ENCODE results near the gene THOC6. TPM values are rescaled to one million over a fixed set of nuclear protein-coding genes. Genes with fewer than 3 reads are reported as not detected.

THOC6 gene
- total and polyA plus RNA-seq, 2 experiments from 2014 or later: 71.4 to 90.6 TPM

GRCh38 chr16:3066440-3066748, 42.6 kb downstream of the THOC6 start (continued):
- TF ChIP-seq ZNF462 (CRISPR knock-in tag; IDR thresholded peaks at IDR 0.05): no peak

DNA sequence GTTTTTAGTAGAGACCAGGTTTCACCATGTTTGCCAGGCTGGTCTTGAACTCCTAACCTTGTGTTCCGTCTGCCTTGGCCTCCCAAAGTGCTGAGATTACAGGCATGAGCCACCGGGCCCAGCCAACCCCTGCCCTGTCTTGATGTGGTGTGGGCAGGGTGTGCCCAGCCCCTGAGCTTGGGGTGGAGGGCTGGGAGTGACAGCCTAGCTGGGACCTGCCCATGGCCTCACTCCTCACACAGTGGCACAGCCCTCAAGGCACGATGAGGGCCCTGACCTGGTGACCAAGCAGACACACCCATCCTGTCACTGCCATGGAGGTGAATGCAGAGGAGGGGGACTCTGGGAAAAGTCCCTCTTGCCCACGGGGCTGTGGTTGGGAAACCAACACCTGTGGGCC, 44.7 kb downstream of the THOC6 start:
- no peaks in the 10 kb centered on the region for H4K20me1 ChIP-seq (replicated peaks; ENCODE audit: insufficient read depth)
- no peak overlapping the region for H3K4me3 ChIP-seq
- Mint-ChIP-seq H3K4me3 (no peak overlapping the region), H3K4me1 (peaks cover 31% of the 10 kb centered on the region), H3K9me3 (no peaks in the 10 kb centered on the region; the same call in 2 of the 3 replicates), H3K27ac (no peak overlapping the region), H3K27me3 (ENCODE audit: insufficient read depth, low read depth, poor library complexity) (peaks cover 31% of the 10 kb centered on the region), H3K36me3 (ENCODE audit: low read depth) (no peaks in the 10 kb centered on the region; the same call in 2 of the 3 replicates)
- no peaks in the 10 kb centered on the region for H3K27me3 ChIP-seq (ENCODE audit: insufficient read depth)
- no peak overlapping the region for H3K4me2 ChIP-seq
- no peaks in the 10 kb centered on the region for H3F3A ChIP-seq (replicated peaks; ENCODE audit: low read depth)
- H3K79me2 ChIP-seq (replicated peaks; ENCODE audit: insufficient read depth): no peaks in the 10 kb centered on the region
- no peaks in the 10 kb centered on the region for H3K36me3 ChIP-seq (ENCODE audit: insufficient read depth)
- DNase-seq (ENCODE audit: low spot score) (no peak), ATAC-seq (no peak)
- no peaks in the 10 kb centered on the region for H3K9me2 ChIP-seq (ENCODE audit: insufficient read depth)
- no peak overlapping the region for H3K27ac ChIP-seq (ENCODE audit: low read depth)
- no peak overlapping the region for H2AFZ ChIP-seq
- H3K4me1 ChIP-seq (ENCODE audit: insufficient read depth): 0 out of 2 replicates have a peak, but pooled peaks cover 4% of the 10 kb centered on the region
- TF ChIP-seq CREB1 (CRISPR knock-in tag; IDR thresholded peaks at IDR 0.05; ENCODE audit: low read depth): no peak
- no peak for TF ChIP-seq ZNF331 (CRISPR knock-in tag; IDR thresholded peaks at IDR 0.05; ENCODE audit: low read depth)
- TF ChIP-seq, protein P1, sequence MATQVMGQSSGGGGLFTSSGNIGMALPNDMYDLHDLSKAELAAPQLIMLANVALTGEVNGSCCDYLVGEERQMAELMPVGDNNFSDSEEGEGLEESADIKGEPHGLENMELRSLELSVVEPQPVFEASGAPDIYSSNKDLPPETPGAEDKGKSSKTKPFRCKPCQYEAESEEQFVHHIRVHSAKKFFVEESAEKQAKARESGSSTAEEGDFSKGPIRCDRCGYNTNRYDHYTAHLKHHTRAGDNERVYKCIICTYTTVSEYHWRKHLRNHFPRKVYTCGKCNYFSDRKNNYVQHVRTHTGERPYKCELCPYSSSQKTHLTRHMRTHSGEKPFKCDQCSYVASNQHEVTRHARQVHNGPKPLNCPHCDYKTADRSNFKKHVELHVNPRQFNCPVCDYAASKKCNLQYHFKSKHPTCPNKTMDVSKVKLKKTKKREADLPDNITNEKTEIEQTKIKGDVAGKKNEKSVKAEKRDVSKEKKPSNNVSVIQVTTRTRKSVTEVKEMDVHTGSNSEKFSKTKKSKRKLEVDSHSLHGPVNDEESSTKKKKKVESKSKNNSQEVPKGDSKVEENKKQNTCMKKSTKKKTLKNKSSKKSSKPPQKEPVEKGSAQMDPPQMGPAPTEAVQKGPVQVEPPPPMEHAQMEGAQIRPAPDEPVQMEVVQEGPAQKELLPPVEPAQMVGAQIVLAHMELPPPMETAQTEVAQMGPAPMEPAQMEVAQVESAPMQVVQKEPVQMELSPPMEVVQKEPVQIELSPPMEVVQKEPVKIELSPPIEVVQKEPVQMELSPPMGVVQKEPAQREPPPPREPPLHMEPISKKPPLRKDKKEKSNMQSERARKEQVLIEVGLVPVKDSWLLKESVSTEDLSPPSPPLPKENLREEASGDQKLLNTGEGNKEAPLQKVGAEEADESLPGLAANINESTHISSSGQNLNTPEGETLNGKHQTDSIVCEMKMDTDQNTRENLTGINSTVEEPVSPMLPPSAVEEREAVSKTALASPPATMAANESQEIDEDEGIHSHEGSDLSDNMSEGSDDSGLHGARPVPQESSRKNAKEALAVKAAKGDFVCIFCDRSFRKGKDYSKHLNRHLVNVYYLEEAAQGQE (IDR thresholded peaks at IDR 0.05; ENCODE audit: unreplicated experiment): no peak
- no peak for TF ChIP-seq ZNF114 (CRISPR knock-in tag; IDR thresholded peaks at IDR 0.05)
- TF ChIP-seq NANOG (IDR thresholded peaks at IDR 0.05; ENCODE audit: borderline replicate concordance): no peak
- no peak for TF ChIP-seq JUNB (IDR thresholded peaks at IDR 0.05; ENCODE audit: unreplicated experiment)
- no peak for TF ChIP-seq STAT1 (IDR thresholded peaks at IDR 0.05; ENCODE audit: unreplicated experiment)
- TF ChIP-seq POLR2AphosphoS5 (IDR thresholded peaks at IDR 0.05; ENCODE audit: low read depth): no peak
- TF ChIP-seq CTCF (conservative IDR thresholded peaks at IDR 0.05; ENCODE audit: low read depth in 2 of 2): no peak
- TF ChIP-seq, protein P2, sequence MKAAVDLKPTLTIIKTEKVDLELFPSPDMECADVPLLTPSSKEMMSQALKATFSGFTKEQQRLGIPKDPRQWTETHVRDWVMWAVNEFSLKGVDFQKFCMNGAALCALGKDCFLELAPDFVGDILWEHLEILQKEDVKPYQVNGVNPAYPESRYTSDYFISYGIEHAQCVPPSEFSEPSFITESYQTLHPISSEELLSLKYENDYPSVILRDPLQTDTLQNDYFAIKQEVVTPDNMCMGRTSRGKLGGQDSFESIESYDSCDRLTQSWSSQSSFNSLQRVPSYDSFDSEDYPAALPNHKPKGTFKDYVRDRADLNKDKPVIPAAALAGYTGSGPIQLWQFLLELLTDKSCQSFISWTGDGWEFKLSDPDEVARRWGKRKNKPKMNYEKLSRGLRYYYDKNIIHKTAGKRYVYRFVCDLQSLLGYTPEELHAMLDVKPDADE (IDR thresholded peaks at IDR 0.05): no peak
- no peak for TF ChIP-seq EZH2phosphoT487 (IDR thresholded peaks at IDR 0.05; ENCODE audit: unreplicated experiment)

Measured in GM23338 (cell line).